GM23338 (cell line): ENCODE measurements around the gene GCN1. TPM values are rescaled to one million over a fixed set of nuclear protein-coding genes. Genes with fewer than 3 reads are reported as not detected.

Experiments
- ATAC-seq: fragments of 200-7000 bp; cut with Tn5 transposase; 3 replicates; pipeline ENCODE4 v1.9.1; 2020
- DNase-seq: peaks from one replicate; pipeline ENCODE4 v3.0.0-alpha.2; 2015; ENCODE audit warnings: low spot score
- H2AFZ ChIP-seq: fragments of 200-600 bp; sonication (generic); 2 replicates; pipeline ENCODE4 v1.8.0; 2016; ENCODE audit warnings: antibody characterized with exemption, mild to moderate bottlenecking, moderate library complexity
- H3F3A ChIP-seq: fragments of 200-600 bp; sonication (generic); replicated peaks from 2 replicates; pipeline ENCODE4 v1.8.0; 2017; ENCODE audit warnings: antibody characterized with exemption, mixed run types, low read depth
- H3K27ac ChIP-seq: fragments of 200-600 bp; sonication (generic); 2 replicates; pipeline ENCODE4 v1.6.1; 2016; ENCODE audit warnings: low read depth
- H3K27me3 ChIP-seq: fragments of 200-600 bp; sonication (generic); 2 replicates; pipeline ENCODE4 v1.8.0; 2016; ENCODE audit warnings: mild to moderate bottlenecking, mixed run types, moderate library complexity; ENCODE audit not compliant: insufficient read depth
- H3K36me3 ChIP-seq: fragments of 200-600 bp; sonication (generic); 2 replicates; pipeline ENCODE4 v1.8.0; 2016; ENCODE audit warnings: mild to moderate bottlenecking; ENCODE audit not compliant: insufficient read depth
- H3K4me1 ChIP-seq: fragments of 200-600 bp; sonication (generic); 2 replicates; pipeline ENCODE4 v1.8.0; 2016; ENCODE audit warnings: mild to moderate bottlenecking, moderate library complexity; ENCODE audit not compliant: insufficient read depth
- H3K4me2 ChIP-seq: fragments of 200-600 bp; sonication (generic); 2 replicates; pipeline ENCODE4 v1.7.1; 2017; ENCODE audit warnings: mixed run types
- H3K4me3 ChIP-seq: fragments of 200-600 bp; sonication (generic); 2 replicates; pipeline ENCODE4 v1.6.1; 2016; ENCODE audit warnings: mixed run types
- H3K79me2 ChIP-seq: fragments of 200-600 bp; sonication (generic); replicated peaks from 2 replicates; pipeline ENCODE4 v1.8.0; 2017; ENCODE audit warnings: mild to moderate bottlenecking; ENCODE audit not compliant: insufficient read depth
- H3K9me2 ChIP-seq: fragments of 200-600 bp; sonication (generic); 2 replicates; pipeline ENCODE4 v1.8.0; 2017; ENCODE audit not compliant: insufficient read depth
- H4K20me1 ChIP-seq: fragments of 200-600 bp; sonication (generic); replicated peaks from 2 replicates; pipeline ENCODE4 v1.8.0; 2017; ENCODE audit warnings: mild to moderate bottlenecking; ENCODE audit not compliant: insufficient read depth
- H3K27ac Mint-ChIP-seq: 2 replicates; pipeline ENCODE4 v1.8.0; 2020; ENCODE audit warnings: inconsistent platforms, mild to moderate bottlenecking, moderate library complexity, mixed read lengths
- H3K27me3 Mint-ChIP-seq: 3 replicates; pipeline ENCODE4 v1.8.0; 2022; ENCODE audit warnings: low read depth, mild to moderate bottlenecking, moderate library complexity, mixed read lengths, inconsistent platforms; ENCODE audit not compliant: insufficient read depth, poor library complexity
- H3K36me3 Mint-ChIP-seq: 3 replicates; pipeline ENCODE4 v1.8.0; 2021; ENCODE audit warnings: low read depth, mild to moderate bottlenecking, inconsistent platforms, moderate library complexity, mixed read lengths
- H3K4me1 Mint-ChIP-seq: 3 replicates; pipeline ENCODE4 v1.8.0; 2020; ENCODE audit warnings: mild to moderate bottlenecking, inconsistent platforms, mixed read lengths
- H3K4me3 Mint-ChIP-seq: 3 replicates; pipeline ENCODE4 v1.8.0; 2021; ENCODE audit warnings: moderate library complexity, mild to moderate bottlenecking, inconsistent platforms, mixed read lengths
- H3K9me3 Mint-ChIP-seq: 3 replicates; pipeline ENCODE4 v1.8.0; 2020; ENCODE audit warnings: moderate library complexity, mild to moderate bottlenecking, inconsistent platforms, mixed read lengths
- CREB1 ChIP-seq: fragments of 250-450 bp; sonication (Bioruptor Pico); IDR thresholded peaks from 2 replicates; pipeline ENCODE4 v1.5.0; 2020; ENCODE audit warnings: low read depth, mild to moderate bottlenecking, moderate library complexity
- EZH2 ChIP-seq: fragments of 200-600 bp; sonication (generic); IDR thresholded peaks from one replicate; pipeline ENCODE4 v1.8.0; 2017; ENCODE audit warnings: antibody characterized with exemption, mild to moderate bottlenecking, low read depth; ENCODE audit not compliant: unreplicated experiment
- EZH2phosphoT487 ChIP-seq: fragments of 200-600 bp; sonication (generic); IDR thresholded peaks from one replicate; pipeline ENCODE4 v1.8.1; 2018; ENCODE audit warnings: antibody characterized with exemption; ENCODE audit not compliant: unreplicated experiment
- JUNB ChIP-seq: IDR thresholded peaks from one replicate; pipeline ENCODE4 v1.6.1; 2016; ENCODE audit warnings: antibody characterized with exemption; ENCODE audit not compliant: unreplicated experiment
- NANOG ChIP-seq: IDR thresholded peaks from 2 replicates; pipeline ENCODE4 v1.6.1; 2016; ENCODE audit warnings: antibody characterized with exemption, borderline replicate concordance
- POLR2AphosphoS5 ChIP-seq: IDR thresholded peaks from 2 replicates; pipeline ENCODE4 v1.6.1; 2016; ENCODE audit warnings: antibody characterized with exemption, low read depth
- REST ChIP-seq: IDR thresholded peaks from one replicate; pipeline ENCODE4 v1.6.1; 2018; ENCODE audit warnings: antibody characterized with exemption; ENCODE audit not compliant: unreplicated experiment
- STAT1 ChIP-seq: IDR thresholded peaks from one replicate; pipeline ENCODE4 v1.6.1; 2016; ENCODE audit warnings: antibody characterized with exemption; ENCODE audit not compliant: unreplicated experiment
- ZNF114 ChIP-seq: fragments of 250-450 bp; sonication (Bioruptor Pico); IDR thresholded peaks from 2 replicates; pipeline ENCODE4 v1.5.0; 2020; ENCODE audit warnings: mild to moderate bottlenecking, moderate library complexity
- ZNF331 ChIP-seq: fragments of 250-450 bp; sonication (Bioruptor Pico); IDR thresholded peaks from 2 replicates; pipeline ENCODE4 v1.5.0; 2020; ENCODE audit warnings: low read depth, mild to moderate bottlenecking, moderate library complexity
- ZNF462 ChIP-seq: fragments of 250-450 bp; sonication (Bioruptor Pico); IDR thresholded peaks from 2 replicates; pipeline ENCODE4 v1.5.0; 2020; ENCODE audit warnings: mild to moderate bottlenecking, moderate library complexity
- polyA plus RNA-seq: library from polyadenylated mRNA; unstranded; fragments of >200 nt; fragmentation: Nextera tagmentation; extraction: Ambion mirVana; gene quantifications from 2 replicates; pipeline ENCODE4 v1.2.1, GENCODE V29; 2016
- total RNA-seq: library from RNA; depleted of rRNA; stranded (reverse); fragments of >200 nt; shearing (Covaris generic); gene quantifications from 2 replicates; pipeline ENCODE4 v1.2.3, GENCODE V29; 2014
- TF ChIP-seq, protein P1 (sequence below), 2 experiments: fragments of 200-600 bp in 1 of 2; sonication (generic) in 1 of 2; conservative IDR thresholded peaks; 2 replicates each; pipeline versions ENCODE4 v1.5.1 to v1.6.1; 2016 to 2017; ENCODE audit warnings: antibody characterized with exemption in 2 of 2, low read depth in 2 of 2, mild to moderate bottlenecking in 2 of 2, moderate library complexity in 1 of 2
- TF ChIP-seq, protein P2 (sequence below): IDR thresholded peaks from 2 replicates; pipeline ENCODE4 v1.6.1; 2016; ENCODE audit warnings: antibody characterized with exemption

Gene GCN1
- total and polyA plus RNA-seq, 2 experiments from 2014 or later: 18.0 to 177 TPM

DNA sequence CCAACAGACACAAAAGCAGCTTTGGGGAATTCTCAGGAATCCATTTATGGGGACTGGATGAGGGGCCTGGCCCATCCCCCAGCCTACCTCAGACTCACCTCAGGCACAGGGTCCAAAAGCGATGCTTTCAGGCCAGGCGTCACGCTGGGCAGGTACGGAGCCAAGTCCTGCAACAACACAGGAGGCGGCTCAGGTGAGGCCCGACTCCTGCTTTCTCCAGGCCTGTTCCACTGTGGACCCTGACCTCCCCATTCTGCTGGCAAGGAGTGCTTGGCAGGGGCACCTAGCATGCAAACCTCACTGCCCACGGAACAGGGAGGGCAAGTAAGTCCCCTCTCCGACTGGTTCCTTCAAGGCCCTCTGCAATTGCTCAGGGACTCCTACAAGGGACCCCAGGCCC, 49.4 kb downstream of the GCN1 start:
- DNase-seq (no peak), ATAC-seq (no peak)
- H3K4me1 Mint-ChIP-seq: no peaks in the 10 kb centered on the region
- peaks cover 96% of the 10 kb centered on the region for H3K36me3 Mint-ChIP-seq
- H3K4me3 ChIP-seq: no peak overlapping the region
- H3F3A ChIP-seq: peaks cover 2% of the 10 kb centered on the region; the same call in 1 of the 2 replicates
- no peaks in the 10 kb centered on the region for H3K4me1 ChIP-seq
- H3K79me2 ChIP-seq: no peaks in the 10 kb centered on the region
- H3K27me3 ChIP-seq: no peaks in the 10 kb centered on the region
- no peak overlapping the region for H3K27ac ChIP-seq
- no peak overlapping the region for H2AFZ ChIP-seq
- H3K36me3 ChIP-seq: peaks cover 68% of the 10 kb centered on the region
- H3K9me2 ChIP-seq: no peaks in the 10 kb centered on the region
- H3K4me3 Mint-ChIP-seq: no peak overlapping the region
- peaks cover 4% of the 10 kb centered on the region for H3K27me3 Mint-ChIP-seq
- no peak overlapping the region for H3K27ac Mint-ChIP-seq
- no peaks in the 10 kb centered on the region for H3K9me3 Mint-ChIP-seq
- H4K20me1 ChIP-seq: peaks cover 5% of the 10 kb centered on the region
- TF ChIP-seq JUNB: no peak
- no peak for TF ChIP-seq EZH2
- no peak for TF ChIP-seq ZNF331
- TF ChIP-seq EZH2phosphoT487: no peak
- TF ChIP-seq REST: no peak
- TF ChIP-seq POLR2AphosphoS5: no peak
- TF ChIP-seq, protein P1, sequence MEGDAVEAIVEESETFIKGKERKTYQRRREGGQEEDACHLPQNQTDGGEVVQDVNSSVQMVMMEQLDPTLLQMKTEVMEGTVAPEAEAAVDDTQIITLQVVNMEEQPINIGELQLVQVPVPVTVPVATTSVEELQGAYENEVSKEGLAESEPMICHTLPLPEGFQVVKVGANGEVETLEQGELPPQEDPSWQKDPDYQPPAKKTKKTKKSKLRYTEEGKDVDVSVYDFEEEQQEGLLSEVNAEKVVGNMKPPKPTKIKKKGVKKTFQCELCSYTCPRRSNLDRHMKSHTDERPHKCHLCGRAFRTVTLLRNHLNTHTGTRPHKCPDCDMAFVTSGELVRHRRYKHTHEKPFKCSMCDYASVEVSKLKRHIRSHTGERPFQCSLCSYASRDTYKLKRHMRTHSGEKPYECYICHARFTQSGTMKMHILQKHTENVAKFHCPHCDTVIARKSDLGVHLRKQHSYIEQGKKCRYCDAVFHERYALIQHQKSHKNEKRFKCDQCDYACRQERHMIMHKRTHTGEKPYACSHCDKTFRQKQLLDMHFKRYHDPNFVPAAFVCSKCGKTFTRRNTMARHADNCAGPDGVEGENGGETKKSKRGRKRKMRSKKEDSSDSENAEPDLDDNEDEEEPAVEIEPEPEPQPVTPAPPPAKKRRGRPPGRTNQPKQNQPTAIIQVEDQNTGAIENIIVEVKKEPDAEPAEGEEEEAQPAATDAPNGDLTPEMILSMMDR (conservative IDR thresholded peaks at IDR 0.05; ENCODE audit: low read depth in 2 of 2): no peak
- TF ChIP-seq, protein P2, sequence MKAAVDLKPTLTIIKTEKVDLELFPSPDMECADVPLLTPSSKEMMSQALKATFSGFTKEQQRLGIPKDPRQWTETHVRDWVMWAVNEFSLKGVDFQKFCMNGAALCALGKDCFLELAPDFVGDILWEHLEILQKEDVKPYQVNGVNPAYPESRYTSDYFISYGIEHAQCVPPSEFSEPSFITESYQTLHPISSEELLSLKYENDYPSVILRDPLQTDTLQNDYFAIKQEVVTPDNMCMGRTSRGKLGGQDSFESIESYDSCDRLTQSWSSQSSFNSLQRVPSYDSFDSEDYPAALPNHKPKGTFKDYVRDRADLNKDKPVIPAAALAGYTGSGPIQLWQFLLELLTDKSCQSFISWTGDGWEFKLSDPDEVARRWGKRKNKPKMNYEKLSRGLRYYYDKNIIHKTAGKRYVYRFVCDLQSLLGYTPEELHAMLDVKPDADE: no peak
- no peak for TF ChIP-seq CREB1 (CRISPR knock-in tag)
- no peak for TF ChIP-seq STAT1
- no peak for TF ChIP-seq ZNF462 (CRISPR knock-in tag)
- TF ChIP-seq NANOG: no peak
- no peak for TF ChIP-seq ZNF114 (CRISPR knock-in tag)
- no peak overlapping the region for H3K4me2 ChIP-seq
